ENCODE results near the gene CHURC1.
A peak's percentile ranks its signal among the peaks of the same experiment; 100 is the strongest.
"Not testable (repeated sequence)": the region's sequence is repeated elsewhere in the genome, so short reads cannot be mapped to it uniquely, and the experiment has no call there.

The CHURC1 gene

GRCh38 chr14:64912261-64912660, 2.0 kb upstream of the CHURC1 start:
- peak; percentile 80 for DNase-seq

- DNase-seq = not testable (repeated sequence)
These were observed 778 bp upstream of the CHURC1 start for GRCh38 chr14:64913477-64913876.

GRCh38 chr14:64915029-64915424, 772 bp downstream of the CHURC1 start:
- no peak for DNase-seq

- DNase-seq = peak; percentile 28
These were observed 1.5 kb downstream of the CHURC1 start for GRCh38 chr14:64915797-64916196.

- DNase-seq = no peak
These were observed 4.0 kb downstream of the CHURC1 start for GRCh38 chr14:64918216-64918615.

- DNase-seq = no peak
These were observed 5.0 kb downstream of the CHURC1 start for GRCh38 chr14:64919215-64919614.

- DNase-seq = no peak
These were observed 5.4 kb downstream of the CHURC1 start for GRCh38 chr14:64919618-64920017.

GRCh38 chr14:64920465-64920864, 6.2 kb downstream of the CHURC1 start:
- DNase-seq = no peak

- DNase-seq = no peak
These were observed 8.8 kb downstream of the CHURC1 start for GRCh38 chr14:64923015-64923414.

GRCh38 chr14:64926398-64926995, 12.2 kb downstream of the CHURC1 start:
- peak; percentile 57 for DNase-seq

- DNase-seq = peak; percentile 18
These were observed 12.8 kb downstream of the CHURC1 start for GRCh38 chr14:64927031-64927430.

GRCh38 chr14:64928239-64929013, 14.2 kb downstream of the CHURC1 start:
- DNase-seq = no peak

- no peak for DNase-seq
These were observed 14.7 kb downstream of the CHURC1 start for GRCh38 chr14:64929014-64929359.

GRCh38 chr14:64930085-64930843, 16.0 kb downstream of the CHURC1 start:
- no peak for DNase-seq

GRCh38 chr14:64931123-64931522, 16.9 kb downstream of the CHURC1 start:
- DNase-seq = no peak

- no peak for DNase-seq
These were observed 18.0 kb downstream of the CHURC1 start for GRCh38 chr14:64932231-64932630.

GRCh38 chr14:64934338-64934929, 20.2 kb downstream of the CHURC1 start:
- DNase-seq = no peak

- DNase-seq = no peak
These were observed 21.3 kb downstream of the CHURC1 start for GRCh38 chr14:64935508-64935907.

GRCh38 chr14:64937171-64937820, 23.0 kb downstream of the CHURC1 start:
- no peak for DNase-seq

GRCh38 chr14:64937821-64938193, 23.6 kb downstream of the CHURC1 start:
- DNase-seq = no peak

GRCh38 chr14:64938972-64939816, 24.9 kb downstream of the CHURC1 start:
- DNase-seq = no peak

GRCh38 chr14:64939817-64940190, 25.5 kb downstream of the CHURC1 start:
- DNase-seq = no peak

All from hematopoietic multipotent progenitor cell treated with erythropoietin and hydrocortisone succinate and interleukin-3 and kit ligand, for 8 days (in vitro differentiated cells).